GM19455 (cell line): Measurements from ENCODE around the gene LSM5.

ENCODE experiments used
- ATAC-seq: cut with Tn5 transposase; IDR thresholded peaks from one replicate; pipeline ENCODE4 v1.9.1; 2021; ENCODE audit not compliant: unreplicated experiment

The LSM5 gene

DNA sequence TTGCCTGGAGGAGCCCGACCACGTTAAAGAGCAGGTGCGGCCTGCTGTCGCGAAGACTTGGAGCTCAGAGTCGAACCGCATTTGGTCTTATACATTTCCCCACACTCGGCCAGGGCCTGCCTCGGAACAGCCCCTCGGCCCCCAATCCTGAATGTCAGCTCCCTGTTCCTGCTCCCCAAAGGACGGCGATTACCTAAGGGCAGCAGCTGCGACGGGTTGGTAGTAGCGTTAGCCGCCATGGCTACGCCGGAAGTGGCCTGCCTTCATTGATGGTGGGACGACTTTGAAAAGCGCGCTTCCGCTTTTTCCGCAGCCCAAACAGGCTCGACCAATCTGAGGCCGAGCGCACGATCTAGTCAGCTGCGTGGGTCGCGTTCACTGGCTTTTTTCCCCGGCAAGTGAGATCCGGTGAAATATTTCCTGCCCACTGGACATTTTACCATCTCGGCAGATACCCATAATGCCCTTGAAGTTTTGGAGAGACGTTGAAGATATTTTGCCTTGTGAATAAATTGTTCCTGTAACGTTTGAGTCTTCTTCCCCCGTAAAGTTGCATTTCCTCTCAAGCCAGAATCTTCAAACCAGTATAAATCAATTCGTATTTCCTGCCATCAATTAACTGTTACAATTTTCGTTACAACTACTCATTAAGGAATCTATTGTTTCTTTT is at the start of gene LSM5:
Gene LSM5 (minus strand): TSS at position 254 of the 670 bp plus-strand sequence. CDS start 15 bp downstream, at position 239.
- ATAC-seq, result peak; percentile 91

- no peak for ATAC-seq
These were observed 49.2 kb upstream of the LSM5 start for GRCh38 chr7:32539366-32539765.

GRCh38 chr7:32537760-32538159 is 47.6 kb upstream of the LSM5 start:
- ATAC-seq, result no peak

DNA sequence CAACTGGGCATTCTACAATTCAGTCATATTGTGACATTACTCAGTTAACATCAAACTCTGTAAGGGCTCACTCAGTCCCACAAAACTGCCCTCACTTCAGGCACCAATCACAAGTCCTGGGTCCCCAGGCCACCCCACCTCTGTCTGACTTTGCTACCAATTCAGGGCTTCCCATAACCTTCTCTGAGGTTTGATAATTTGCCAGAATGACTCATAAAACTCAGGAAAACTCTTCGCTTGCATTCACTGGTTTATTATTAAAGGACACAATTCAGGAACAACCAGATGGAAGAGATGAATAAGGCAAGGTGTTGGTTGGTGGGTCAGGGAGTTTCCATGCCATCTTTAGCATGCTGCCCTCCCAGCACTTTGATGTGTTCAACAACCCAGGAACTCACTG is 46.4 kb upstream of the LSM5 start:
- ATAC-seq, result no peak

DNA sequence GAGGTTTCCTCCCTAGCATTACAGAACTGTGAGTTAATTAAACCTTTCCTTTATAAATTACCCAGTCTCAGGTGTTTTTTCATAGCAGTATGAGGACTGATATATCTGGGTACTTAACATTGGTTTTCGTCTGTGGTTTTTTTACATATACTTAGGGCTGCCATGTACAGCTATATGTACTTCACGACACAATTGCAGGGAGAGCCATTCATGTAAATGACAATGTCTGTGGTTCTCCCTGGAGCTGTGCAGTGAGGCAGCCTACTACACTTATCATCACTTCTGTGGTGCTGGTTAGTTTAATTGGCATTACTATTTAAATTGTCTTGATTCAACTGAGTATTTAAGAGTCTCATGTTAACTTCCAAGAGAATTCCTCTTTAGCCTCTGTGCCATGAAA is 45.8 kb upstream of the LSM5 start:
- no peak for ATAC-seq

DNA sequence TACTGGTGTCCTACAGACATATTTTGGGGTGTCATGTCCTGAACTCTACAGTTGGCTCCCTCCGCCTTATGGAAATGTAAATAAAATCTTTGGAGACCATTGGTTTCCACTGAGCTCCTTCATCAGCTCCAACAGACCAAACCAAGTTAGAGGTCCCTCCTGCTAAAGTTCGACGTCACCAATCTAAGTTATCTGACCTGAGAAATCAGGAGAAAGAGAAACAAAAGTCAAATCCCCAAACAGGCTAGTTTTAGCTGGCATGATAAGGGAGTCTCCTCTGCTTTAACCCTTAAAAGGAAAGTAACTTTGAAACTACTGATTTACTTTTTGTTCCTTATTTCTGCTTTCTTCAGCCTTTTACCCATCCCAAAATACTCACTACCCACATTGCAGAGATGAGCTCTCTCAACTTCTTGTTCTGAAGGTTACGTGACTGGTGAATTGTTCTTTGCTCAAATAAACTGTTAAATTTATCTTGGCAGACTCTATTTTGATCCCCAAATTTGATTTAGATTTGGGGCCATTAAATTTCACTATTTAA is 45.1 kb upstream of the LSM5 start:
- ATAC-seq, result no peak

DNA sequence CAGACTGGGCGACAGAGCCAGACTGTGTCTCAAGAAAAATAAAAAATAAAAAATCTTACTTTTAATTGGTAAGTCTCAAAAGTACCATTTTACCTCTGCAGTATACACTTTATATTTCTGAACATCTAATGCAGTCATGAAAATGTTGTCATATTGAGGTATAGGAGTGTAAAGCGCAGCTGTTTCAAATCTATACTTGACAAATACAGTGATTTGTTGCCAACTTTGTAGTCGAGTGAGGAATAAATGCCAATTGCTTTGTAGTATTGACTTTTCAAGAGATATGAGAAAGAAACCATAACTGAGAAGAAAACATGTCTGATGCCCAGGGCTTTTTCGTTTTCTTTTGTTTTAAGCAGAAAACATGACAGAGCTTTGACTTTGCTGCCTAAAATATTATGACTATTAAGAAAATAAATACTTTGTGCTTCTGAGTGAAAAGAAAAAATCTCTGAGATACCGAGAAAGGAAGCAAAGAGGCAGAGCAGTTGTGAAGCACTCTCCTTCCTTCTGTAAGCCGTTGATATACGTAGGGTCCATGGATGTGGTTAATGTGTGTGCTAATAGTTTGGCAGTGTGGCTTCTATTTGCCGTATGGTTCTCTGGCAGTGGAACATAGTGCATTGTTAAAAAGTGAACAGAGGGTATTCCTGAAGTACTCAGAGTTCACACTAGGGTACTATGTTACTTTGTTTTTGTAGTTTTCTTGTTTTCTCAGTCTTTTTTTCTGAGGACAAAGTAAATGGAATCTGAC is 43.3 kb upstream of the LSM5 start:
- ATAC-seq, result no peak

DNA sequence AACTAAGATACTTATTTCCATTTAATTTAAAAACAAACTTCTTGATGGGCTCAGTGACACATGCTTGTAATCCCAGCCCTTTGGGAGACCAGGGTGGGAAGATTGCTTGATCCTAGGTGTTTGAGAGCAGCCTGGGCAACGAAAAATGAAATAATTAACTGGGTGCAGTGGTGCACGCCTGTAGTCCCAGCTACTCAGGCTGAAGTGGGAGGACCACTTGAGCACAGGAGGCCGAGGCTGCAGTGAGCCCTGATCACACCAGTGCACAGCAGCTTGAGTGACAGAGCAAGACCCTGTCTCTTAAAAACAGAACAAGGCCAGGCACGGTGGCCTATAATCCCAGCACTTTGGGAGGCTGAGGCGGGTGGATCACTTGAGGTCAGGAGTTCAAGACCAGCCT is 42.5 kb upstream of the LSM5 start:
- no peak for ATAC-seq

DNA sequence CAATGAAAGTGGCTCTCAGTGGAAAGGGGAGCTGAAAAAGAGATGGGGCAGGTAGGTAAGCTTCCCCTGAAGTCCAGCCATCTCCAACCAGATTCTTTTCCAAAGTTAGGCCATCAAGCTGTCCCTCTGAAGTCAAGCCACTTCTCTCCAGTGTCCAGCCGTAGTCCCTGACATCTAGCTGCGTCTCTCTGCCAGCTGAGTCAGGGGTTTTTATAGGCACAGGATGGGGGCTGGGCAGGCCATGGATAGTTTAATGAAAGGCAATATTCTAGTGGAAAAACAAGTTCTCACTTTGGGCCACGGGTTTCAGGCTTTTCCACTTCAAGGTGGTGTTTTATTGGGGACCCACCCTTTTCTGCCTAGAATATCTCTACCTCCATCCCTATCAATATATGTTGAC is 41.9 kb upstream of the LSM5 start:
- no peak for ATAC-seq

GRCh38 chr7:32531402-32531801 is 41.2 kb upstream of the LSM5 start:
- no peak for ATAC-seq

DNA sequence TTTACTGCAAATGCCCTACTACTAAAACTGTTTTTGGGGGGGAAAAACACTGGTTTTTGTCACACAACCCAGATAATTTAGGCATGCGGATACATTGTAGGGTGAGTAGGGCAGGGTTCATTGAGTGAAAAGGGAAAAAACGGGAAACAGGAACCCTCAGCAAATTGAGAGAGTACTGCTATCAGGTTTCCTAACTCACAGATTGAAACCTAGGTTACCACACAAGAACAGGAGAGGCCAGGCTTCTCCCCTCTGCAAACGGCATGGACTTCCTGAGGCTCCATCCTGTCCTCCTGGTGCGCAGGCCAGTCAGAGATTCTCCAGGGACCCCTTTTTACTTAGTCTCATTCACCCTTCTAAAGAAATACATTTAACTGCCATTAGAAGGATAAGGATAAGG is 35.7 kb upstream of the LSM5 start:
- no peak for ATAC-seq

DNA sequence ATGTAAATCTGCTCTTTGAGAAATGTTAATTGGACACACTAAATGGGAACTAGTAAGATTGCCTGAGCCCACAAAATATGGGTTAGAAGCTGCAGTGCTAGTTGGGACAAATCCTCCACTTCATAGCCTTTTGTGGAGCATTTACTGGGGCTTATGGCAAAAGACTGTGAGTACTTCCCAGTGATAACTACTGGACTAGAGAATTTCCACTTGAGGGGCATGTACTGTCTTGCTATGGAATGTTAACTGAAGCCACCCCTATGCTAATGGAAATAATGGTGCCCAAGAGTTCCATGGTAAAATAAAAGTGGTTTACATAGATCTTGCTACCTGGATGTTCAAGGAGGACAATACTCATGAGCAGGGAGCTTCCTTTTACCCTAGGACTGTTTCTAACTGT is 34.5 kb upstream of the LSM5 start:
- ATAC-seq, result no peak

- no peak for ATAC-seq
These were observed 32.8 kb upstream of the LSM5 start for GRCh38 chr7:32522746-32523530.

GRCh38 chr7:32519763-32520162 is 29.6 kb upstream of the LSM5 start:
- no peak for ATAC-seq

DNA sequence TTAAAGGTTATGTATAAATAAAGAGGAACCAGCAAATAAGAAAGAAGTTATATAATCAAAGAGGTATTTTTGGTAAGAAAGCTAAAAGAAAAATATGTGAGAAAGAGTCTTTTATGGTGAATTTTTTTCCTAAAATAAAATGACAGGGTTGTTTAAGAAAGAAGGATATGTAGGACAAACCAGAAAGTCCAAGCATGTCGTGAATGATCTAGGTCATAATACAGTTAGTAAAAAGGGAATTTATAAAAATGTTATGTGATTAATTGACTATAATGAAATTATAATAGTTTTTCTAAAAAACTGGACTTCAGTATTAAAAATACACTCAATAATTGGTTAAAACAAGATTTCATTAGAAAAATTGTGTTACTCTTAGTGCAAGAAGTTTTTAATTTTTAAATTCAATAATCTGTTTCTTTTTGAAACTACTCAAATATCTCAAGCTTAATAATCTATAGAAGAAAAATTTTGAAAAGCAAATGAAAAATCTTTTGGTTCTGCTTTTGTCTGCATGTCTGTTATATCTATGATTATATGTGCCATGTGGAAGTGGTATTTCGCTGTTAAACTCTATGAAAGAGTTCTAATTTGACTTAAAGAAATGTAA is 28.5 kb upstream of the LSM5 start:
- ATAC-seq, result no peak

DNA sequence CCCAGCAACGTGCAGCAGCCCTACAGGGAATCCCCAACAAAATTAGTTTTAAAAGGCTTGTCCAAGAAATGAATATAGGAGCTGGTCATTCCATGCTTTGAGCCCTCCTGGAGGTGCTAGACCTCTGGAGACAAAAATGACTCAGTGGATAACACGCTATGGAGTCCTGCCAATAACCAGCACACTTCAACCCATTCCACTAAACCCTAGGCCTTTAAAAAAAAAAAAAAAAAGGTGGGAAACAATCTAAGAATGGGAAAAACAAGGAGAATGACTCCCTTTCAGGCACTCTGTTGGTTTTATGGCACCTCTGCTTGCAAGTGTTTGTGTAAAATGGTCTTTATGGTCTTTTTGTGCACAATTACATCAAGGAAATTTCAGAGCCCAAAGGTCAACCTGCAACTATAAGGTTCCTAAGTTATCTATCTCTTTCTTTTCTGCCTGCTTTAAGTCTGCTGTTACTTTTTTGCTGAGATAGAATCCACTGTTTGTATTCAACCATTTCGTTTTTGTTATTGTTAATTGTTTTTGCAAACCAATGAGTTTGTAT is 26.4 kb upstream of the LSM5 start:
- ATAC-seq, result no peak

GRCh38 chr7:32515890-32516550 is 25.8 kb upstream of the LSM5 start:
- peak; percentile 79 for ATAC-seq

GRCh38 chr7:32513210-32513609 is 23.0 kb upstream of the LSM5 start:
- no peak for ATAC-seq

DNA sequence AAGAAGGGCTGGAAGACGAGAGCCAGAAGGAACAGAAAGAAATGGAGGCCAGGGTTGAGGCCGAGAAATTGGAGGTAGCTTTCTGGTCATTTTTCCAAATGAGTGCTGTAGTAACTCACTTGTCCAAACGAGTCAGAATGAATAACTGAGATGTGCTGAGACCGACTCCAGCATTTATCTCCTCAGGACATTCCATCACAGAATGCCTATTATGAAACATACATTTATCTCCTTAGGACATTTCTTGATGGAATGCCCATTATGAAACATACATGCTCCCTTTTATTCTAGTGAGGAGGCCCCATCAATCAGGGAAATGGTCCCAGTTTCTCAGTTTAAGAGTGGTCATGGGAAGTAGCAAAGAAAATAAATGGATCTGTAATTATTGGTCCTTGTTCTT is 21.6 kb upstream of the LSM5 start:
- ATAC-seq, result no peak

DNA sequence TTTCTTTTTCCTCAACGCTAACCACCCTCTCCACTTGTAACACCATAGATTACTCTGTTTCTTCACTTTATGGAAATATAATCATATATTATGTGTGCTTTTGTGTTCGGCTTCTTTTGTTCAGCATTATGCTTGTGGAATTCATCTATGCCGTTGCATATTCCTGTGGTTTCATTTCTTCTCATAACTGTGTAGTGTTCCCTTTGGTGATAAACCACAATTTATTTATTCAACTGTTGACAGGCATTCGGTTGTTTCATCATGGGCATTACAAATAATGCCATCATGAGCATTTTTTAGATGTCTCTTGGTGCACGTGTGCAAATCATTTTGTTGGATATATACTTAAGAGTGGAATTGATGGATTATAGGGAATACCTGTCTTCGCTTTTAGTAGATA is 17.2 kb upstream of the LSM5 start:
- no peak for ATAC-seq
